Dermis microvascular lymphatic vessel endothelial cell (primary cell): Measurements from ENCODE around the gene TMOD3. TPM values are rescaled to one million over a fixed set of nuclear protein-coding genes. Genes with fewer than 3 reads are reported as not detected.

Source experiments
- DNase-seq, 2 donors: peaks; one replicate each; pipeline versions ENCODE4 v3.0.0 to v3.0.0-alpha.2; 2010; ENCODE audit warnings: low read depth in 2 of 2
- total RNA-seq: library from RNA; depleted of rRNA; stranded (reverse); fragments of >200 nt; gene quantifications from 2 replicates; pipeline ENCODE4 v1.2.1, GENCODE V29; 2014

TMOD3 gene
- total RNA-seq, 1 donor from 2014 or later: 59.4 TPM

GRCh38 chr15:51907136-51907862, 77.8 kb downstream of the TMOD3 start:
- DNase-seq: peak in 1 of 2 donors; percentile 38

- peak; percentile 3 to 64 for DNase-seq
These were observed 78.9 kb downstream of the TMOD3 start for GRCh38 chr15:51908316-51908715.

DNA sequence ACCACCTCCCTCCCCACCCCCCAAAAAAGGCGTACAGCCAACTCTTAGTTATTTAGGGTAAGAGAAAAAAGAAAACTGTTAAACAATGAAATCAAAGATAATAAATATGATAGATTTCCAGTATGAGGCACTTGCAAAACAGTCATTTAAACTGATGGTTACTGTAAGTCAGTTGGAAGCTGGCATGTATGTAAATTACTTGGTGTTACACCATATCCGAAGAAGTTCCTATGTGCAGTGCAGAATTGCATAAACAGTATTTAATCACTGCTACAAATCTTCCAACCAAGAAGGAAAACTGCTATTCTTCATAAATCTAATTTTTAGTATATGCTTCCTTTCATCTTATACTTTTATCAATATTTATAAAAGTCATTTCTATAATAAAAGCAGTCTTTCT, 80.1 kb downstream of the TMOD3 start:
- no peak for DNase-seq

GRCh38 chr15:51912528-51912927, 83.1 kb downstream of the TMOD3 start:
- no peak for DNase-seq

DNA sequence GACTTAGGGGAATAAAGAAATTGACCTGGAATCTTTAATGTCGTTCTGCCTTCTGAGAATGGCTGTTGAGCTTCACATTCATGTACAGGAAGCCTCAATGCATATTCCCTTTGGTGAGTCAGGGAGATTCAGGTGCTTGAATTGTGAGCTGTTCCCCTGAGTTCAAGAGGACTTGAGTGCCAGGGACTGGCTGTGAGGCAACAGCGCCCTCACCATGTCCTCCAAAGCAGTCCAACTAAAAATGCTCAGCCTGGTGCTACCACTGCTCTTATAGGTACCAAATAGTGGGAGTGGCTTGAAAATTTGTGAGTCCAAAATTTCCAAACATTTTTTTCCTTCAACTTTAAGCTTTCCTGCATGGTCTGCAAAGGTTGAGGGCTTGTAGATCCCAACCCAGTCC, 88.0 kb downstream of the TMOD3 start:
- peak in 1 of 2 donors; percentile 69 for DNase-seq

GRCh38 chr15:51924156-51925068, 95.0 kb downstream of the TMOD3 start:
- DNase-seq: no peak

DNA sequence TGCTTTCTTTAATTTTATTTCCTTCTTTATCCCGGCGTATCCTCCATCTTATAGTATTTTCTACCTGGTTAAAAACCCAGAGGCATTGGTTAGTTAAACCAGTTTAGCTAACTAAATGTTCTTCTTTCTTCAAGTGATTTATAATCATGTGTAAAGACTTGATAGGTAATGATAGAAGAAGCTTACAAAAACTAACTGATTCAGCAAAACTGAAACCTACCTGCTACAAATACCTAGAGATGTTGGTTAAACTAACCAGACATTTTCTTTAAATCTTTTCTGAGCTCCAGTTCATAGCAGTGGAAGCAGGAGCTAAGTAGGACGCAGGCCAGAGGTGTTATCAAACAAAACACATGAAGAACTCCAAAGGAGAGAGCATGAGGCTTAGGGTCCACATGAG, 97.4 kb downstream of the TMOD3 start:
- DNase-seq: no peak

- no peak for DNase-seq
These were observed 101.6 kb downstream of the TMOD3 start for GRCh38 chr15:51931016-51931415.

DNA sequence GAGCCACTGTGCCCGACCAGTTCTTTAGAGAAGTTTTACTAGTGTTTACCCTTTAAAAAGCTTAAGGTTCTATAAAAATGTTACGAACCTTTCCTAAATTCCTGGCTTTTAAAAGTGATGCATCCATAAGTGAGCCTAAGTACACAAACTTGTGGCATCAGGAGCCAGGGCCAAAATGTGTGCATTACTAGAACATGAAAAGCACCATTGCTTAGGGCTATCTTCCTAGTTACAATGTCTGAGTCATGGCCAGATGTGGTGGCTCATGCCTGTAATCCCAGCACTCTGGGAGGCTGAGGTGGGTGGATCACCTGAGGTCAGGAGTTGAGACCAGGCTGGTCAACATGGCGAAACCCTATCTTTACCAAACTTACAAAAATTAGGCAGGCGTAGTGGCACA, 102.2 kb downstream of the TMOD3 start:
- DNase-seq: no peak

- DNase-seq: no peak
These were observed 102.7 kb downstream of the TMOD3 start for GRCh38 chr15:51932161-51932560.

DNA sequence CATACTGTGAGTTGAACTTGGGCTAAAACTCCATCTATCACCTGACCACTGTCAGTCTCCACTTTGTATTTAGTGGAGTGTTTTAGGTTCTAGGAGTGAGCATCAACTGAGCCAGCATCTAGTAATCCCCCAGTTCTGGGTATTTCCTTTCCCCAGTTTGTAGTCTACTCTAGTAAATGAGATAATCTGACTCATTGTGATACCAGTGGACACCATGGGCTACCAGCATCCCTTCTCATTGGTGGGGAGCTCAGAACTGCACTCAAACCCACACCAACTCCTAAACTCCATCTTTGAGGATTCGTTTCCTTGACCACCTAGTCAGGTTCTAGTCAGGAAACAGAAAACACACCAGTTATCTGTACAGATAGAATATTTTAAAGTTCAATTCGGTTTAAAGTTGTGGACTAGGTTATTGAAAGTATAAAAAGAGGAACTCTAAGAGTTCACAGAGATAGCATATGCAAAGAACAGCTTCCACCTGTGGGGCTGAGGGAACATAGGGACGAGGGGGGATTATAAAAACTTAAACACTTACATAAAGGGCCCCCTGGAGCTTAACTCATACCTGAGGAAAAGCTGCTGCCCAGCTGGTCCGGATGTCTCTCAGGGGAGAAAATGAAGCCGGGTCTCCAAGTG, 106.1 kb downstream of the TMOD3 start:
- no peak for DNase-seq

DNA sequence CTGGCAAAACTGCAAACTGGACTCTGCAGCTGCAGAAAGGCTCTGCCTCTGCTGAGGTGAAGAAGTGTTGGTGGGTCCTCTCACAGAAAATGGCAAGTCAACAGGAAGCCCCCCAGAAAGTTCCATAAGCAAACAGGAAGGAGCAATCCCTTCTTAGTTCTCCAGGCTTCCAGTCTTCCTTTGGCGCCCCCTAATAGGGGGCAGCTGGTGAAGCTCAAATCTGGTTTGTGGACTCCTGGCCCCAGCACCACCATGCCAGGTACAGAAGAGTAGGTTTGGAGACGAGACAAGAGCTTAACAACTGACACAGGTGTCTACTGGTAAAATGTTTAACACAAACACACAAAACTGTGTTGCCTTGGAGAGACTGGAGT, 106.6 kb downstream of the TMOD3 start:
- DNase-seq: no peak

GRCh38 chr15:51938286-51938685, 108.8 kb downstream of the TMOD3 start:
- peak in 1 of 2 donors; percentile 51 for DNase-seq

DNA sequence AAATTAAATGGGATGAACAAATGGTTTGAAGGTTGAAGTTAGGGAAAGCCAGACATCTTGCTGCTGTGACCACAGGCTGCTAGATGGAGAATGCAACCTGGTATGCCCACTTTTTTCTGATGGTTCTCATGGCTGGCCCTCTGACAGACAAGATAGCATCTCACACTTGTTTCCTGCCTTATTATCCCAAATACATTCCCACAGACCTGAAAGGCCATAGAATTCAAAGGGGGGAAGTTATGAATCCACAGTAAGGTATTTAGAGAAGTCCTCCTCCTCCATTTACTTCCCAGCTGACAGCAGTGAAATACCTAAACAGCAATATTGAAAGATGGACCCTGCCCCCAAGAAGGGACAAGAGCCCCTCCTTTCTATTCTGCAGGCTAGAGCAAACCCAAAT, 109.8 kb downstream of the TMOD3 start:
- peak; percentile 31 to 88 for DNase-seq

- DNase-seq: no peak
These were observed 117.7 kb downstream of the TMOD3 start for GRCh38 chr15:51947124-51947523.

DNA sequence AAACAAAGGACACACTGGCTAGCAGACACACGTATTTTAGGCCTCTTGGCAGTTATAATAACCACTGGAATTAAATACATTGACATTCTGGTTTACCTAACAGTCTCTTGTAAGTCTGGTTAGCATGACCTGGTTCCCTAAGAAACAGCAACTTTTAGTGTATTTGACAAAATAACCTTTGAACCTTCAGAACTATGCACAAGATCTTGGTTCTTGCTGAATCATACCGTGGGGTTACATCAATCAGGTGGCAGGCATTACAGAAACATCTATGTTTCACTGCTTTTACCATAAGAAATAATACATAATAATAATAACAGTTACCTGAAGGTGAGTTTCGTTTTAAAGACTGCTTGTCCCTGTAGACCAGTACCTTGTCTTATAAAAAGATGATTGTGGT, 123.4 kb downstream of the TMOD3 start:
- no peak for DNase-seq

DNA sequence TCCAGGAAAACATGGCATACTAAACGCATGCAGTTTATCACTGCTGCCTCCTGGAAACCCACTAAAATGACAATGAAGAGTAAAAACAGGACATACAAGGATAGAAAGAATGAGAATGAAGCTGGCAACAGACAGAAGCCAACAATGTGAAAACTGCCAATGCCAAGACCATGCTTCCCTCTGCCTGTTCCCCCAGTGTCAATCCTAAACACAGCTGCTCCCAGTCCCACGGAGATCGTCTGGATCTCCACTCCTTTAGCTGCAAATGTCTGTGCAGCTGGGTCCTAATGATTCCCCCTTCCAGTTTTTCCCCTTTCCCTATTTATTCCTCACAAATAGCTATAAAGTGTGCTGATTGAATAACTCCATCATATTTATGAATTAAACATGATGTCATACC, 126.1 kb downstream of the TMOD3 start:
- DNase-seq: no peak

Other genes with a start within 250 kb of the TMOD3 start
- gene DMXL2, start 206.9 kb upstream of the TMOD3 start, total RNA-seq: 8.9 and 12.6 TPM in 2 replicates
- 0.13 and 0.76 TPM in 2 replicates for gene SCG3, start 148.2 kb upstream of the TMOD3 start, total RNA-seq
- gene LYSMD2, start 92.0 kb upstream of the TMOD3 start, total RNA-seq: 16.4 and 23.9 TPM in 2 replicates
- 19.1 and 37.3 TPM in 2 replicates for gene TMOD2, start 78.1 kb upstream of the TMOD3 start, total RNA-seq
- gene LEO1, start 142.1 kb downstream of the TMOD3 start, total RNA-seq: 19.9 and 21.5 TPM in 2 replicates
- 32.7 and 43.6 TPM in 2 replicates for gene MAPK6, start 189.6 kb downstream of the TMOD3 start, total RNA-seq